ENCODE results near the gene TLL2. TPM values are rescaled to one million over a fixed set of nuclear protein-coding genes. Genes with fewer than 3 reads are reported as not detected.

Gene TLL2
- total and polyA plus RNA-seq, 8 donors = 0.09 to 0.69 (median 0.29) TPM

DNA sequence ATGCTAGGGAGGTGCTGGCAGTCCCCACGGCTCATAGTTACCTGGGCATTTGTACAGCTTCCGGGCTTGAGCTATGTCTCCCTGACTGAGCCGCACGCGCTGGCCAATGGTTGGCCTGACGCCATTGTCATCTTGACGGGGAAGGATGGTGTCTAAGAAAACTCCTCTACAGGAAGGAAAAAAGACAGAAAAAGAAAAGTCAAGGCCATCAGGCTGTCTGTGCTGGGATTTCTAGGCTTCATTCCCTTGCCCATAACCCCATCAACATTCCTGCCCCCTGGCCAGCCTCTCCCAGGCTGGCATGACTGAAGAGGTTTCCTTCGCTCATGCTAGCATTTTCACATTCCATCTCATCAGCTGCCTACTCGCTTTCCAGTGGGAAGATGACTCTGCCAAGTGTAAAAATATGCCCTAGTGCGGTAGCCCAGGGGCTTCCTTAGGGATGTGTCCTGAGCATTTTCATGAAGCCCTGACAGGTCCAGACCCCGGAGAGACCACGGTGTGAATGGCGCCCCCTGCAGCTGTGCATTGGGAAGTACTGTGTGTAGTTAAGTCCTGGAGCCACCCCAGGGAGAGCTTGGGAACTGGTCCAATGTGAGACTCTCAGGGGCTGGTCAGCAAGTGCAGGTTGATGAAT is 100.5 kb downstream of the TLL2 start:
- H3K27ac ChIP-seq = no peak overlapping the region
- H3K9me3 ChIP-seq = no peaks in the 10 kb centered on the region
- no peak for ATAC-seq
- H3K36me3 ChIP-seq = no peaks in the 10 kb centered on the region
- TF ChIP-seq, protein P1, sequence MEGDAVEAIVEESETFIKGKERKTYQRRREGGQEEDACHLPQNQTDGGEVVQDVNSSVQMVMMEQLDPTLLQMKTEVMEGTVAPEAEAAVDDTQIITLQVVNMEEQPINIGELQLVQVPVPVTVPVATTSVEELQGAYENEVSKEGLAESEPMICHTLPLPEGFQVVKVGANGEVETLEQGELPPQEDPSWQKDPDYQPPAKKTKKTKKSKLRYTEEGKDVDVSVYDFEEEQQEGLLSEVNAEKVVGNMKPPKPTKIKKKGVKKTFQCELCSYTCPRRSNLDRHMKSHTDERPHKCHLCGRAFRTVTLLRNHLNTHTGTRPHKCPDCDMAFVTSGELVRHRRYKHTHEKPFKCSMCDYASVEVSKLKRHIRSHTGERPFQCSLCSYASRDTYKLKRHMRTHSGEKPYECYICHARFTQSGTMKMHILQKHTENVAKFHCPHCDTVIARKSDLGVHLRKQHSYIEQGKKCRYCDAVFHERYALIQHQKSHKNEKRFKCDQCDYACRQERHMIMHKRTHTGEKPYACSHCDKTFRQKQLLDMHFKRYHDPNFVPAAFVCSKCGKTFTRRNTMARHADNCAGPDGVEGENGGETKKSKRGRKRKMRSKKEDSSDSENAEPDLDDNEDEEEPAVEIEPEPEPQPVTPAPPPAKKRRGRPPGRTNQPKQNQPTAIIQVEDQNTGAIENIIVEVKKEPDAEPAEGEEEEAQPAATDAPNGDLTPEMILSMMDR (IDR thresholded peaks at IDR 0.05) = no peak
- intact Hi-C loops (cut with DNase I) = no loop called here
- H3K4me3 ChIP-seq = no peak overlapping the region
- H3K27me3 ChIP-seq = peaks cover 0 to 54% of the 10 kb centered on the region in 2 donors
- H3K4me1 ChIP-seq = peaks cover 0 to 5% of the 10 kb centered on the region in 2 donors
- no peak for DNase-seq

- peaks cover 0 to 66% of the 10 kb centered on the region in 2 donors for H3K27me3 ChIP-seq
- ATAC-seq (no peak), DNase-seq (no peak)
- H3K4me3 ChIP-seq = no peak overlapping the region
- H3K4me1 ChIP-seq = peaks cover 0 to 5% of the 10 kb centered on the region in 2 donors
- TF ChIP-seq, protein P1 (IDR thresholded peaks at IDR 0.05) = no peak
- H3K9me3 ChIP-seq = no peaks in the 10 kb centered on the region
- H3K36me3 ChIP-seq = no peaks in the 10 kb centered on the region
- intact Hi-C loops (cut with DNase I) = no loop called here
- no peak overlapping the region for H3K27ac ChIP-seq
Observed at GRCh38 chr10:96411716-96412320, 101.9 kb downstream of the TLL2 start.

DNA sequence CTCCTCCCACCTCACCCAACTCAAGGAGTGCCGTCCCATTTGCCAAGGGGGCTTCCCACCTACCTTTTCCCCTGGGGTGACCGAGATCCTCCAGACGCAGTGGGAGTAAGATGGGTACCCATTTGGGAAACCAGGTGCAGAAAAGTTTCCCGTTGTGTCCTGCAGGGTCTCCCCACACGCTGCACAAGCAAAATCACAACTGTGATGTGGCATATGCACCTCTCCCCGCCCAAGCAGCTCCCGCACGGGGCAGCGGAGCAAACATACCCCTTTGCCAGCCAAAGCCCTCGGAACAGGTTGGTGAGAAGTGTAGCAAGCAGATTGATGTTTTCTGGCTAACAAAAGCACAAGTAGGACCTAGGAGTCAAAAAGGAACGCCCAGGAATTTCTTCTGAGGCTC is 103.4 kb downstream of the TLL2 start:
- no peak overlapping the region for H3K4me3 ChIP-seq
- H3K27me3 ChIP-seq = peaks cover 0 to 77% of the 10 kb centered on the region in 2 donors
- no peaks in the 10 kb centered on the region for H3K36me3 ChIP-seq
- no peak for ATAC-seq
- intact Hi-C loops (cut with DNase I) = no loop called here
- H3K27ac ChIP-seq = no peak overlapping the region
- TF ChIP-seq, protein P1 (IDR thresholded peaks at IDR 0.05) = no peak
- no peaks in the 10 kb centered on the region for H3K9me3 ChIP-seq
- no peak for DNase-seq
- H3K4me1 ChIP-seq = no peaks in the 10 kb centered on the region

- intact Hi-C loops (cut with DNase I) = no loop called here
- peaks cover 0 to 73% of the 10 kb centered on the region in 2 donors for H3K27me3 ChIP-seq
- TF ChIP-seq, protein P1 (IDR thresholded peaks at IDR 0.05) = no peak
- H3K36me3 ChIP-seq = no peaks in the 10 kb centered on the region
- no peaks in the 10 kb centered on the region for H3K4me1 ChIP-seq
- ATAC-seq (no peak), DNase-seq (no peak)
- no peak overlapping the region for H3K4me3 ChIP-seq
- H3K27ac ChIP-seq = no peak overlapping the region
- no peaks in the 10 kb centered on the region for H3K9me3 ChIP-seq
Observed at GRCh38 chr10:96408201-96408600, 105.5 kb downstream of the TLL2 start.

- TF ChIP-seq, protein P1 (IDR thresholded peaks at IDR 0.05) = no peak
- Histone ChIP-seq H3K9me3 (no peaks in the 10 kb centered on the region), H3K36me3 (no peaks in the 10 kb centered on the region), H3K27me3 (peaks cover 0 to 69% of the 10 kb centered on the region in 2 donors), H3K4me1 (no peaks in the 10 kb centered on the region), H3K27ac (no peak overlapping the region), H3K4me3 (no peak overlapping the region)
- intact Hi-C loops (cut with DNase I) = no loop called here
- ATAC-seq = no peak
- DNase-seq = no peak
Observed at GRCh38 chr10:96407560-96408069, 106.1 kb downstream of the TLL2 start.

Measured in left lung (tissue), 10 donors.